HCT116 (cell line): Measurements from ENCODE around the gene STPG1. TPM values are rescaled to one million over a fixed set of nuclear protein-coding genes. Genes with fewer than 3 reads are reported as not detected.

ENCODE experiments used
- ATAC-seq: fragments of 200-7000 bp; cut with Tn5 transposase; 2 replicates; pipeline ENCODE4 v1.9.1; 2020; ENCODE audit warnings: mild to moderate bottlenecking, moderate library complexity
- BruUV-seq: library from RNA; stranded (reverse); fragments of 400-500 nt; replicated peaks from 2 replicates; lab custom pipeline; 2021; lab: Mats Ljungman, UMichigan
- CTCF ChIA-PET: fragments of 300-600 bp; sonication (Branson Sonifier 250); formaldehyde crosslinking; loops from one replicate; lab custom pipeline; 2021; ENCODE audit warnings: antibody characterized with exemption; lab: Charles Lee
- POLR2A ChIA-PET: fragments of 300-600, 350-600 bp; sonication (Branson Sonifier 250); formaldehyde crosslinking; loops from one replicate; lab custom pipeline; 2021; ENCODE audit warnings: antibody characterized with exemption; lab: Charles Lee
- RAD21 ChIA-PET, 2 experiments: fragments of 300-600 bp; sonication (Branson Sonifier 250); formaldehyde crosslinking; loops; one replicate each; lab custom pipeline; 2023; ENCODE audit warnings: low total read pairs in 2 of 2; ENCODE audit not compliant: uncharacterized antibody in 2 of 2, unreplicated experiment in 2 of 2, low non-redundant PET in 1 of 2; lab: Charles Lee
- DNase-seq: peaks from one replicate; pipeline ENCODE4 v3.0.0-alpha.2; 2010; ENCODE audit warnings: low read depth, low spot score
- H2AFZ ChIP-seq: fragments of 200-600 bp; shearing (Covaris generic), sonication (generic); 2 replicates; pipeline ENCODE4 v1.6.1; 2017; ENCODE audit warnings: low read depth, mixed run types, mixed read lengths, antibody characterized with exemption, low read length; ENCODE audit not compliant: poor library complexity, severe bottlenecking
- H3K27ac ChIP-seq: 2 replicates; pipeline ENCODE4 v1.5.1; 2012; ENCODE audit warnings: low read depth, low read length
- H3K27me3 ChIP-seq: fragments of 200-600 bp; sonication (generic); 2 replicates; pipeline ENCODE4 v1.6.1; 2016; ENCODE audit warnings: mixed run types, low read length, mixed read lengths; ENCODE audit not compliant: insufficient read depth
- H3K36me3 ChIP-seq, 2 experiments: fragments of 200-500 bp in 1 of 2; fragments of 200-600 bp in 1 of 2; sonication (Bioruptor generic) in 1 of 2; sonication (generic) in 1 of 2; 2 replicates each; pipeline versions ENCODE4 v1.5.1 to v1.6.1; 2014 to 2016; ENCODE audit warnings: low read length in 2 of 2, inconsistent platforms in 1 of 2, mixed read lengths in 1 of 2, mixed run types in 1 of 2; ENCODE audit not compliant: insufficient read depth in 2 of 2, control insufficient read depth in 1 of 2
- H3K4me1 ChIP-seq, 2 experiments: fragments of 200-600 bp in 1 of 2; sonication (generic) in 1 of 2; 2 replicates each; pipeline versions ENCODE4 v1.5.1 to v1.6.1; 2012 to 2017; ENCODE audit warnings: low read length in 2 of 2, inconsistent platforms in 1 of 2, mild to moderate bottlenecking in 1 of 2, mixed read lengths in 1 of 2, mixed run types in 1 of 2, moderate library complexity in 1 of 2; ENCODE audit not compliant: insufficient read depth in 2 of 2, control insufficient read depth in 1 of 2
- H3K4me2 ChIP-seq: fragments of 200-600 bp; sonication (generic); 2 replicates; pipeline ENCODE4 v1.6.1; 2017; ENCODE audit warnings: mixed run types, low read length, mixed read lengths
- H3K4me3 ChIP-seq, 2 experiments: fragments of 200-600 bp in 1 of 2; sonication (generic) in 1 of 2; replicated peaks in 1 of 2; 2 replicates each; pipeline ENCODE4 v1.5.1; 2011 to 2016; ENCODE audit warnings: low read length in 2 of 2, control low read depth in 1 of 2, low read depth in 1 of 2, mild to moderate bottlenecking in 1 of 2, mixed read lengths in 1 of 2, mixed run types in 1 of 2
- H3K79me2 ChIP-seq: fragments of 200-600 bp; sonication (generic); 2 replicates; pipeline ENCODE4 v1.6.1; 2017; ENCODE audit warnings: mild to moderate bottlenecking, mixed run types, low read length, moderate library complexity, mixed read lengths; ENCODE audit not compliant: insufficient read depth
- H3K9ac ChIP-seq: fragments of 200-600 bp; sonication (generic); 2 replicates; pipeline ENCODE4 v1.6.1; 2016; ENCODE audit warnings: low read length, mixed read lengths
- H3K9me2 ChIP-seq: fragments of 200-600 bp; sonication (generic), shearing (Covaris generic); 2 replicates; pipeline ENCODE4 v1.6.1; 2017; ENCODE audit warnings: mixed run types, mild to moderate bottlenecking, moderate library complexity; ENCODE audit not compliant: insufficient read depth
- H3K9me3 ChIP-seq, 2 experiments: fragments of 200-500 bp in 1 of 2; fragments of 200-600 bp in 1 of 2; sonication (Bioruptor generic) in 1 of 2; sonication (generic) in 1 of 2; 2 replicates each; pipeline ENCODE4 v1.6.1; 2014 to 2017; ENCODE audit warnings: low read length in 2 of 2, mixed read lengths in 2 of 2, inconsistent platforms in 1 of 2, low read depth in 1 of 2, mild to moderate bottlenecking in 1 of 2, mixed run types in 1 of 2, moderate library complexity in 1 of 2; ENCODE audit not compliant: control insufficient read depth in 1 of 2, insufficient read depth in 1 of 2
- H4K20me1 ChIP-seq: fragments of 200-600 bp; sonication (generic), shearing (Covaris generic); 2 replicates; pipeline ENCODE4 v1.6.1; 2017; ENCODE audit warnings: mixed run types, mild to moderate bottlenecking, moderate library complexity; ENCODE audit not compliant: insufficient read depth
- CBX3 ChIP-seq: IDR thresholded peaks from 2 replicates; pipeline ENCODE4 v1.6.1; 2012; ENCODE audit warnings: low read depth
- CEBPB ChIP-seq: IDR thresholded peaks from 2 replicates; pipeline ENCODE4 v1.6.1; 2012; ENCODE audit warnings: low read depth
- EGR1 ChIP-seq: IDR thresholded peaks from 2 replicates; pipeline ENCODE4 v1.6.1; 2012; ENCODE audit warnings: low read depth
- EZH2phosphoT487 ChIP-seq: fragments of 200-600 bp; IDR thresholded peaks from 2 replicates; pipeline ENCODE4 v1.6.1; 2018; ENCODE audit warnings: antibody characterized with exemption, borderline replicate concordance
- FOSL1 ChIP-seq: IDR thresholded peaks from 2 replicates; pipeline ENCODE4 v1.6.1; 2012; ENCODE audit warnings: low read depth
- JUND ChIP-seq: IDR thresholded peaks from 2 replicates; pipeline ENCODE4 v1.6.1; 2012
- POLR2A ChIP-seq: IDR thresholded peaks from 2 replicates; pipeline ENCODE4 v1.7.0; 2011; ENCODE audit warnings: borderline replicate concordance; ENCODE audit not compliant: insufficient read depth, insufficient read length; ENCODE audit errors: extremely low read depth
- POLR2AphosphoS5 ChIP-seq: IDR thresholded peaks from 2 replicates; pipeline ENCODE4 v1.6.1; 2011; ENCODE audit warnings: mild to moderate bottlenecking, low read depth, low read length, moderate library complexity
- RAD21 ChIP-seq: IDR thresholded peaks from 2 replicates; pipeline ENCODE4 v1.6.1; 2012; ENCODE audit warnings: low read depth, mild to moderate bottlenecking
- SIN3A ChIP-seq: IDR thresholded peaks from 2 replicates; pipeline ENCODE4 v1.6.1; 2012; ENCODE audit warnings: low read depth
- SP1 ChIP-seq: IDR thresholded peaks from 2 replicates; pipeline ENCODE4 v1.6.1; 2012; ENCODE audit warnings: low read depth
- TCF7L2 ChIP-seq: IDR thresholded peaks from 2 replicates; pipeline ENCODE4 v1.7.0; 2011; ENCODE audit warnings: borderline replicate concordance, inconsistent platforms; ENCODE audit not compliant: insufficient read depth, insufficient read length; ENCODE audit errors: extremely low read depth
- YY1 ChIP-seq: IDR thresholded peaks from 2 replicates; pipeline ENCODE4 v1.6.1; 2011; ENCODE audit warnings: low read length, low read depth, moderate library complexity, mild to moderate bottlenecking; ENCODE audit not compliant: insufficient replicate concordance; ENCODE audit errors: extremely low read depth
- ZFX ChIP-seq: fragments of 450-650 bp; IDR thresholded peaks from 2 replicates; pipeline ENCODE4 v1.6.1; 2017
- intact Hi-C: fragments of 100-400 bp; cut with micrococcal nuclease; formaldehyde crosslinking; loops from 2 replicates; pipeline ENCODE4 v1.10.0; 2022
- total RNA-seq: library from RNA; stranded (reverse); gene quantifications from one replicate; pipeline ENCODE4 v1.2.1, GENCODE V29; 2021; ENCODE audit not compliant: unreplicated experiment
- TF ChIP-seq, protein P1 (sequence below), 3 experiments: fragments of 200-600 bp in 1 of 3; sonication (generic) in 1 of 3; IDR thresholded peaks in 2 of 3; conservative IDR thresholded peaks in 1 of 3; 2 replicates each; pipeline ENCODE4 v1.5.1; 2012 to 2017; ENCODE audit warnings: low read depth in 2 of 3, low read length in 2 of 3, antibody characterized with exemption in 1 of 3, borderline replicate concordance in 1 of 3, control low read depth in 1 of 3, mild to moderate bottlenecking in 1 of 3, mixed read lengths in 1 of 3, mixed run types in 1 of 3, moderate library complexity in 1 of 3; ENCODE audit not compliant: insufficient read depth in 1 of 3
- TF ChIP-seq, protein P2 (sequence below): IDR thresholded peaks from 2 replicates; pipeline ENCODE4 v1.6.1; 2011; ENCODE audit warnings: mild to moderate bottlenecking, low read length, moderate library complexity; ENCODE audit not compliant: insufficient replicate concordance; ENCODE audit errors: extremely low read depth

The STPG1 gene
- total RNA-seq, 1 experiment from 2014 or later = 13.4 TPM

DNA sequence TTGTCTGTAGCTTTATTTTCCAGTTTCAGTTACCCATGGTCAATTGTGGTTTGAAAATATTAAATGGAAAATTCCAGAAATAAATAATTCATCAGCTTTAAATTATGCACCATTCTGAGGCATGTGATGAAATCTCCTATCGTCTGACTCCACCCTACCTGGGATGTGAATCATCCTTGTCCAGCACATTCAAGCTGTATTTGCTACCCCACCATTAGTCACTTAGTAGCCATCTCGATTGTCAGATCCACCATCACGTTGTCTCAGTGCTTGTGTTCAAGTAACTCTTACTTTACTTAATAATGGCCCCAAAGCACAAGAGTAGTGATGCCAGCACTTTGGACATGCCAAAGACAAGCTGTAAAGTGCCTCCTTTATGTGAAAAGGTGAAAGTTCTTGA is 4.0 kb downstream of the STPG1 start:
- H3K4me1 ChIP-seq = peaks cover 13 to 48% of the 10 kb centered on the region in 2 experiments
- H3K27me3 ChIP-seq = no peaks in the 10 kb centered on the region
- POLR2A ChIA-PET = no interaction called here
- TF ChIP-seq CBX3 = peak; percentile 60; the same call in 1 of the 2 replicates
- 0 out of 2 replicates have a peak, but pooled peaks have one; percentile 18 for TF ChIP-seq POLR2AphosphoS5
- TF ChIP-seq FOSL1 = peak; percentile 53
- TF ChIP-seq CEBPB = peak; percentile 76
- TF ChIP-seq EGR1 = no peak
- TF ChIP-seq YY1 = no peak
- TF ChIP-seq, all 23 proteins: peak for 4
- Histone ChIP-seq H3K9me3 (no peaks in the 10 kb centered on the region), H3K36me3 (no peaks in the 10 kb centered on the region), H3K4me2 (peak overlapping the region; percentile 40), H3K9me2 (no peaks in the 10 kb centered on the region), H3K9ac (no peak overlapping the region), H3K79me2 (no peaks in the 10 kb centered on the region), H3K27ac (no peak overlapping the region), H3K4me3 (no peak overlapping the region), H4K20me1 (no peaks in the 10 kb centered on the region), H2AFZ (no peak overlapping the region)
- DNase-seq (no peak), ATAC-seq (no peak)
- RAD21 ChIA-PET = no interaction called here
- intact Hi-C loops = no loop called here
- CTCF ChIA-PET = interaction anchor here (1.1 to 2.4 kb wide), 4 partner anchors 18 to 259 kb away, joined by 4 to 20 read pairs (median 5); no protein-coding TSS in a partner anchor
- BruUV-seq = no TSS peak

DNA sequence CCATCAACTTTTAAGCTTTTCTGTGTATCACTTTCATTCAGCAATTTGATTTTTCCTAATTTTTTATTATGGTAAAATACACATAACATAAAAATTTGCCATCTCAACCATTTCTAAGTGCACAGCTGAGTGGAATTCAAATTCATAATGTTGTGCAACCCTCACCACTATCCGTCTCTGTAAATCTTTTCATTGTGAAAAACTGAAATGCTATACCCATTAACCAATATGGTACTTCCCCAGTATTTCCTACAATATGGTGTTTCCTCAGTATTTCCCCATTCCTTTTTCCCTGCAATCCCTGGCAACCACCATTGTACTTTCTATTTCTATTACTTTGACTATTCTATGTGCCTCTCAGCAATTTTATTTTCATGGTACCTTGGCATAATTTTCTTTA is 6.8 kb downstream of the STPG1 start:
- ChIA-PET POLR2A (no interaction called here), CTCF (no interaction called here), RAD21 (no interaction called here)
- no TSS peak for BruUV-seq
- H3K9ac ChIP-seq = no peak overlapping the region
- no peaks in the 10 kb centered on the region for H3K79me2 ChIP-seq
- no peaks in the 10 kb centered on the region for H3K9me3 ChIP-seq
- no peak for DNase-seq
- no peaks in the 10 kb centered on the region for H3K27me3 ChIP-seq
- H3K9me2 ChIP-seq = no peaks in the 10 kb centered on the region
- H3K4me2 ChIP-seq = no peak overlapping the region
- H4K20me1 ChIP-seq = no peaks in the 10 kb centered on the region
- ATAC-seq = no peak
- no peaks in the 10 kb centered on the region for H3K36me3 ChIP-seq
- peaks cover 4 to 28% of the 10 kb centered on the region in 2 experiments; a peak in 3 of 4 replicates for H3K4me1 ChIP-seq
- no peak overlapping the region for H2AFZ ChIP-seq
- no peak overlapping the region for H3K4me3 ChIP-seq
- no peak overlapping the region for H3K27ac ChIP-seq
- intact Hi-C loops = no loop called here
- TF ChIP-seq, protein P1, sequence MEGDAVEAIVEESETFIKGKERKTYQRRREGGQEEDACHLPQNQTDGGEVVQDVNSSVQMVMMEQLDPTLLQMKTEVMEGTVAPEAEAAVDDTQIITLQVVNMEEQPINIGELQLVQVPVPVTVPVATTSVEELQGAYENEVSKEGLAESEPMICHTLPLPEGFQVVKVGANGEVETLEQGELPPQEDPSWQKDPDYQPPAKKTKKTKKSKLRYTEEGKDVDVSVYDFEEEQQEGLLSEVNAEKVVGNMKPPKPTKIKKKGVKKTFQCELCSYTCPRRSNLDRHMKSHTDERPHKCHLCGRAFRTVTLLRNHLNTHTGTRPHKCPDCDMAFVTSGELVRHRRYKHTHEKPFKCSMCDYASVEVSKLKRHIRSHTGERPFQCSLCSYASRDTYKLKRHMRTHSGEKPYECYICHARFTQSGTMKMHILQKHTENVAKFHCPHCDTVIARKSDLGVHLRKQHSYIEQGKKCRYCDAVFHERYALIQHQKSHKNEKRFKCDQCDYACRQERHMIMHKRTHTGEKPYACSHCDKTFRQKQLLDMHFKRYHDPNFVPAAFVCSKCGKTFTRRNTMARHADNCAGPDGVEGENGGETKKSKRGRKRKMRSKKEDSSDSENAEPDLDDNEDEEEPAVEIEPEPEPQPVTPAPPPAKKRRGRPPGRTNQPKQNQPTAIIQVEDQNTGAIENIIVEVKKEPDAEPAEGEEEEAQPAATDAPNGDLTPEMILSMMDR (IDR thresholded peaks at IDR 0.05 in 2 of 3, conservative IDR thresholded peaks at IDR 0.05 in 1 of 3; ENCODE audit: borderline replicate concordance in 1 of 3, insufficient read depth in 1 of 3, low read depth in 2 of 3, low read length in 2 of 3) = no peak
- TF ChIP-seq RAD21 = no peak
- no peak for TF ChIP-seq POLR2AphosphoS5
- TF ChIP-seq POLR2A = no peak
- no peak for TF ChIP-seq SIN3A
- TF ChIP-seq TCF7L2 = no peak
- TF ChIP-seq JUND = no peak
- TF ChIP-seq, protein P2, sequence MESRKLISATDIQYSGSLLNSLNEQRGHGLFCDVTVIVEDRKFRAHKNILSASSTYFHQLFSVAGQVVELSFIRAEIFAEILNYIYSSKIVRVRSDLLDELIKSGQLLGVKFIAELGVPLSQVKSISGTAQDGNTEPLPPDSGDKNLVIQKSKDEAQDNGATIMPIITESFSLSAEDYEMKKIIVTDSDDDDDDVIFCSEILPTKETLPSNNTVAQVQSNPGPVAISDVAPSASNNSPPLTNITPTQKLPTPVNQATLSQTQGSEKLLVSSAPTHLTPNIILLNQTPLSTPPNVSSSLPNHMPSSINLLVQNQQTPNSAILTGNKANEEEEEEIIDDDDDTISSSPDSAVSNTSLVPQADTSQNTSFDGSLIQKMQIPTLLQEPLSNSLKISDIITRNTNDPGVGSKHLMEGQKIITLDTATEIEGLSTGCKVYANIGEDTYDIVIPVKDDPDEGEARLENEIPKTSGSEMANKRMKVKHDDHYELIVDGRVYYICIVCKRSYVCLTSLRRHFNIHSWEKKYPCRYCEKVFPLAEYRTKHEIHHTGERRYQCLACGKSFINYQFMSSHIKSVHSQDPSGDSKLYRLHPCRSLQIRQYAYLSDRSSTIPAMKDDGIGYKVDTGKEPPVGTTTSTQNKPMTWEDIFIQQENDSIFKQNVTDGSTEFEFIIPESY = no peak
- TF ChIP-seq EZH2phosphoT487 = no peak
- TF ChIP-seq SP1 = no peak
- no peak for TF ChIP-seq CBX3
- no peak for TF ChIP-seq YY1
- no peak for TF ChIP-seq ZFX
- no peak for TF ChIP-seq EGR1
